PC-3 (cell line): Measurements from ENCODE around the gene SLC23A2. TPM values are rescaled to one million over a fixed set of nuclear protein-coding genes. Genes with fewer than 3 reads are reported as not detected.

Experiments
- ATAC-seq: fragments of 200-7000 bp; cut with Tn5 transposase; 2 replicates; pipeline ENCODE4 v1.9.1; 2020; ENCODE audit warnings: mild to moderate bottlenecking, moderate library complexity
- BruUV-seq: library from RNA; stranded (reverse); fragments of 400-500 nt; replicated peaks from 2 replicates; lab custom pipeline; 2021; lab: Mats Ljungman, UMichigan
- CTCF ChIA-PET: fragments of 300-600 bp; sonication (Branson Sonifier 250); formaldehyde crosslinking; loops from one replicate; lab custom pipeline; 2022; ENCODE audit warnings: antibody characterized with exemption; lab: Charles Lee
- POLR2A ChIA-PET: fragments of 300-600 bp; sonication (Branson Sonifier 250); formaldehyde crosslinking; loops from one replicate; lab custom pipeline; 2022; ENCODE audit warnings: antibody characterized with exemption; ENCODE audit not compliant: unreplicated experiment; lab: Charles Lee
- DNase-seq: peaks from one replicate; pipeline ENCODE4 v3.0.0-alpha.2; 2015
- H2AFZ ChIP-seq: fragments of 300-600 bp; sonication (generic); 2 replicates; pipeline ENCODE4 v1.6.0; 2016; ENCODE audit warnings: antibody characterized with exemption, low read length
- H3F3A ChIP-seq: fragments of 300-600 bp; sonication (generic); one replicate; pipeline ENCODE4 v1.6.0; 2017; ENCODE audit warnings: antibody characterized with exemption, low read length, control low read depth, mild to moderate bottlenecking; ENCODE audit not compliant: unreplicated experiment
- H3K27ac ChIP-seq: fragments of 300-600 bp; sonication (generic); 2 replicates; pipeline ENCODE4 v1.5.1; 2016; ENCODE audit warnings: mild to moderate bottlenecking, low read length
- H3K27me3 ChIP-seq: fragments of 300-600 bp; sonication (generic); 2 replicates; pipeline ENCODE4 v1.6.1; 2016; ENCODE audit warnings: low read length, mixed read lengths
- H3K36me3 ChIP-seq: fragments of 300-600 bp; sonication (generic); 2 replicates; pipeline ENCODE4 v1.6.1; 2016; ENCODE audit warnings: low read depth, mixed run types, low read length, mixed read lengths
- H3K4me1 ChIP-seq: fragments of 300-600 bp; sonication (generic); 2 replicates; pipeline ENCODE4 v1.5.1; 2016; ENCODE audit warnings: low read length; ENCODE audit not compliant: insufficient read depth
- H3K4me2 ChIP-seq: fragments of 300-600 bp; sonication (generic); 2 replicates; pipeline ENCODE4 v1.6.0; 2016; ENCODE audit warnings: low read length
- H3K4me3 ChIP-seq: fragments of 300-600 bp; sonication (generic); 2 replicates; pipeline ENCODE4 v1.5.1; 2016; ENCODE audit warnings: mild to moderate bottlenecking, low read length, mixed read lengths
- H3K79me2 ChIP-seq: fragments of 300-600 bp; sonication (generic); 2 replicates; pipeline ENCODE4 v1.6.1; 2017; ENCODE audit warnings: low read length, mixed read lengths
- H3K9ac ChIP-seq: fragments of 300-600 bp; sonication (generic); 2 replicates; pipeline ENCODE4 v1.6.0; 2016; ENCODE audit warnings: mild to moderate bottlenecking, low read length
- H3K9me2 ChIP-seq: fragments of 300-600 bp; sonication (generic); replicated peaks from 2 replicates; pipeline ENCODE4 v1.6.1; 2016; ENCODE audit warnings: mixed run types, low read length, mixed read lengths
- H3K9me3 ChIP-seq: fragments of 300-600 bp; sonication (generic); 2 replicates; pipeline ENCODE4 v1.6.1; 2016; ENCODE audit warnings: low read length, mixed read lengths
- H4K20me1 ChIP-seq: fragments of 300-600 bp; sonication (generic); 2 replicates; pipeline ENCODE4 v1.6.1; 2016; ENCODE audit warnings: low read length, mixed read lengths
- EZH2 ChIP-seq: fragments of 300-600 bp; sonication (generic); IDR thresholded peaks from one replicate; pipeline ENCODE4 v1.6.1; 2017; ENCODE audit warnings: antibody characterized with exemption, mild to moderate bottlenecking, low read length; ENCODE audit not compliant: unreplicated experiment
- EZH2phosphoT487 ChIP-seq: fragments of 300-600 bp; sonication (generic); IDR thresholded peaks from 2 replicates; pipeline ENCODE4 v1.6.1; 2018; ENCODE audit warnings: mild to moderate bottlenecking, antibody characterized with exemption, low read length, borderline replicate concordance
- intact Hi-C: fragments of 100-400 bp; cut with micrococcal nuclease; formaldehyde crosslinking; loops from 2 replicates; pipeline ENCODE4 v1.9.0; 2023
- total RNA-seq: library from RNA; depleted of rRNA; stranded (reverse); fragments of >200 nt; gene quantifications from 2 replicates; pipeline ENCODE4 v1.2.3, GENCODE V29; 2014
- TF ChIP-seq, protein P1 (sequence below): fragments of 300-600 bp; sonication (generic); conservative IDR thresholded peaks from 2 replicates; pipeline ENCODE4 v1.5.1; 2017; ENCODE audit warnings: antibody characterized with exemption, low read depth, mild to moderate bottlenecking, low read length

SLC23A2 gene
- total RNA-seq, 1 experiment from 2014 or later = 18.3 TPM

DNA sequence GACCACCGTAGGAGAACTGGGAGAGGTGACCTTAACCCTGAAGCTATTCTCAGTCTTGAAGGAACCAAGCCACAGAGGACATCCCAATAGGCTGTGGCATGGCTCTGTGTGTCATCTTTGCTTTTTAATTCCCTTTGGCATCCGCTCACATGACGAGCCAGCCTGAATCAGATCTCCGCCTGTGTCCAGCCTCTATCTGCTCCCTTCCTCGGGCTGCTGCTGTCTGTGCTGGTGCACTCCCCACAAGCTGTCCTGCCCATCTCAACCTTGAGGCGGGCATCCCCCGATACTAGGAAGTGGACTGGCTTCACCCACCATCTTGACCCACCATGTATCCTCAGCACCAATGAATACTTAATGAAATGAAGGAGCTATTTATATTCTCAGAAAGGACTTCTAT lies 111.9 kb downstream of the SLC23A2 start:
- ChIA-PET CTCF (no interaction called here), POLR2A (no interaction called here)
- DNase-seq (no peak), ATAC-seq (no peak)
- no TSS peak for BruUV-seq
- H3K9me3 ChIP-seq = no peaks in the 10 kb centered on the region
- no peaks in the 10 kb centered on the region for H3K9me2 ChIP-seq
- H3K4me1 ChIP-seq = no peaks in the 10 kb centered on the region
- H3K27me3 ChIP-seq = no peaks in the 10 kb centered on the region
- H3K4me2 ChIP-seq = no peak overlapping the region
- no peak overlapping the region for H2AFZ ChIP-seq
- no peak overlapping the region for H3K9ac ChIP-seq
- no peaks in the 10 kb centered on the region for H3K79me2 ChIP-seq
- no peaks in the 10 kb centered on the region for H4K20me1 ChIP-seq
- TF ChIP-seq EZH2 = no peak
- TF ChIP-seq, protein P1, sequence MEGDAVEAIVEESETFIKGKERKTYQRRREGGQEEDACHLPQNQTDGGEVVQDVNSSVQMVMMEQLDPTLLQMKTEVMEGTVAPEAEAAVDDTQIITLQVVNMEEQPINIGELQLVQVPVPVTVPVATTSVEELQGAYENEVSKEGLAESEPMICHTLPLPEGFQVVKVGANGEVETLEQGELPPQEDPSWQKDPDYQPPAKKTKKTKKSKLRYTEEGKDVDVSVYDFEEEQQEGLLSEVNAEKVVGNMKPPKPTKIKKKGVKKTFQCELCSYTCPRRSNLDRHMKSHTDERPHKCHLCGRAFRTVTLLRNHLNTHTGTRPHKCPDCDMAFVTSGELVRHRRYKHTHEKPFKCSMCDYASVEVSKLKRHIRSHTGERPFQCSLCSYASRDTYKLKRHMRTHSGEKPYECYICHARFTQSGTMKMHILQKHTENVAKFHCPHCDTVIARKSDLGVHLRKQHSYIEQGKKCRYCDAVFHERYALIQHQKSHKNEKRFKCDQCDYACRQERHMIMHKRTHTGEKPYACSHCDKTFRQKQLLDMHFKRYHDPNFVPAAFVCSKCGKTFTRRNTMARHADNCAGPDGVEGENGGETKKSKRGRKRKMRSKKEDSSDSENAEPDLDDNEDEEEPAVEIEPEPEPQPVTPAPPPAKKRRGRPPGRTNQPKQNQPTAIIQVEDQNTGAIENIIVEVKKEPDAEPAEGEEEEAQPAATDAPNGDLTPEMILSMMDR = no peak
- no peak for TF ChIP-seq EZH2phosphoT487
- H3F3A ChIP-seq = no peaks in the 10 kb centered on the region
- intact Hi-C loops = no loop called here
- H3K27ac ChIP-seq = no peak overlapping the region
- no peak overlapping the region for H3K4me3 ChIP-seq
- 0 out of 2 replicates have a peak, but pooled peaks cover 6% of the 10 kb centered on the region for H3K36me3 ChIP-seq

DNA sequence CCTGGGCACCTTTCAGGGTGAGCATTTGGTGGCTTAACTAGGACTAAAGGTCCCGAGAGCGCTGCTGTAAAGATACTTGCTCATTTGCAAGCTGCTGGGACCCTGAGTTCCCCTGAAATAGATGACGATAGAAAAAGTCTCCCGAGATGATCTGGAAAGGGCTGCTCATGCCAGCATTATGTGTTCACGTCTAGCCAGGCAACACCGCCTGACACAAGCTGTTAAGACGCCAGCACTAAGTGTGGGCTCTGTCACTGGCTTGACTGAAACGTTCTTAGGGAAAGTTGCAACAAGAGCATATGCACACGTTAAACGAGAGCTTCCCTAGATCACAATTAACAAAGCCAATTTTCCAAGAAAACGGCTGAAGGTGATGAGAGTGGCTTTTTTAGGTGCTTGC lies 113.7 kb downstream of the SLC23A2 start:
- Histone ChIP-seq H3K4me3 (no peak overlapping the region), H4K20me1 (no peaks in the 10 kb centered on the region), H3K9me2 (no peaks in the 10 kb centered on the region), H3K4me2 (no peak overlapping the region), H3F3A (no peaks in the 10 kb centered on the region), H3K9ac (no peak overlapping the region), H3K9me3 (no peaks in the 10 kb centered on the region), H3K4me1 (no peaks in the 10 kb centered on the region), H3K79me2 (no peaks in the 10 kb centered on the region), H3K27me3 (no peaks in the 10 kb centered on the region), H3K36me3 (0 out of 2 replicates have a peak, but pooled peaks cover 6% of the 10 kb centered on the region), H3K27ac (no peak overlapping the region), H2AFZ (no peak overlapping the region)
- no TSS peak for BruUV-seq
- ATAC-seq (no peak), DNase-seq (no peak)
- TF ChIP-seq, protein P1 = no peak
- TF ChIP-seq EZH2 (no peak), EZH2phosphoT487 (no peak)
- POLR2A ChIA-PET = no interaction called here
- CTCF ChIA-PET = no interaction called here
- intact Hi-C loops = no loop called here

DNA sequence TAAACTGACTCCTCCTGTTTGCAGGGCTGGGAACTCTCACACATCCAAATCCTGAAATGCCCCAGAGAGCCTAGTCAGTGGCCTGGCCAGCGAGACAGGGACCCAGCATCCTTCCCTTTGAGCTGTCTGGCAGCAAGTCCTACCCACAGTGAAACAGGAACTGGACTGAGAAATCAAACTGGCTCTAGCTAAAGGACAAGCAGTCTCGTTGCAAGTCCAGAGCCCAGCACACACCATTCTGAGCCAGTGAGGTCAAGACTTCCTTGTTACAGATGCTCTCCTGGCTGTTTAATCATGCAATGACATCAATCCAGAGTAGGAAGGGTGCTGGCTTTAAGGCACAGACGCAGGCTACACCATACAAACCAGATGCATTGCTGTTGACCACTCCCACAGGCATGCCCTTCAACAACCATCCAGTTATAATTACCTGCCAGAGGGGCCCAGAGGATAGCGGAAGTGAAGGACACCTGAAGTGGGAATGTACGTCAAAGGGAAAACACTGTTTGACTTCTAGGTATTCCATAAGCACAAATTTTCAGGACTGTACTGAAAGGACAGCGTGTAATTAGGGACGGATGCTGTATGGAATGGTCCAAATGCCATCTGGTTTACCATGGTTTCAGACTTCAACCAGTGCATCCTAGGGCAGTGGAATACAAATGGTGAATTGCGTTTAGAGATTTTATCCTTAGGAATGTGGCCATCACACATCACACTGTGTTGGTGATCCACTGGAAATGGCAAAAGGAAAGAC lies 114.4 kb downstream of the SLC23A2 start:
- no peaks in the 10 kb centered on the region for H3K9me2 ChIP-seq
- H3K27ac ChIP-seq = no peak overlapping the region
- H3K36me3 ChIP-seq = 0 out of 2 replicates have a peak, but pooled peaks cover 6% of the 10 kb centered on the region
- no peaks in the 10 kb centered on the region for H3K4me1 ChIP-seq
- ATAC-seq (no peak), DNase-seq (no peak)
- no peak overlapping the region for H3K4me3 ChIP-seq
- no TSS peak for BruUV-seq
- H3K79me2 ChIP-seq = no peaks in the 10 kb centered on the region
- TF ChIP-seq EZH2phosphoT487 = no peak
- no peak for TF ChIP-seq EZH2
- TF ChIP-seq, protein P1 = no peak
- no peak overlapping the region for H2AFZ ChIP-seq
- H3K9ac ChIP-seq = no peak overlapping the region
- CTCF ChIA-PET = no interaction called here
- intact Hi-C loops = no loop called here
- no peaks in the 10 kb centered on the region for H3K9me3 ChIP-seq
- H3K27me3 ChIP-seq = no peaks in the 10 kb centered on the region
- no peak overlapping the region for H3K4me2 ChIP-seq
- POLR2A ChIA-PET = no interaction called here
- no peaks in the 10 kb centered on the region for H3F3A ChIP-seq
- no peaks in the 10 kb centered on the region for H4K20me1 ChIP-seq
